B cell (primary cell): ENCODE measurements around the gene POLDIP3. TPM values are rescaled to one million over a fixed set of nuclear protein-coding genes. Genes with fewer than 3 reads are reported as not detected.

Experiments used
- ATAC-seq: fragments of 200-7000 bp; cut with Tn5 transposase; one replicate; pipeline ENCODE4 v1.10.0; 2021; ENCODE audit warnings: low read depth, mild to moderate bottlenecking, moderate number of reproducible peaks, moderate library complexity
- CTCF ChIA-PET: fragments of 350-600 bp; sonication (Branson Sonifier 250); formaldehyde crosslinking; loops from one replicate; lab custom pipeline; 2021; ENCODE audit warnings: antibody characterized with exemption, inconsistent platforms; lab: Charles Lee
- POLR2A ChIA-PET: fragments of 350-600 bp; sonication (Branson Sonifier 250); formaldehyde crosslinking; loops from one replicate; lab custom pipeline; 2021; ENCODE audit warnings: antibody characterized with exemption; lab: Charles Lee
- DNase-seq: peaks from one replicate; pipeline ENCODE4 v3.0.0; 2013
- H2AFZ ChIP-seq: 2 replicates; pipeline ENCODE4 v1.6.1; 2012; ENCODE audit warnings: mild to moderate bottlenecking, low read depth, low read length; ENCODE audit not compliant: insufficient read depth, poor library complexity, severe bottlenecking
- H3K27ac ChIP-seq, 2 donors: 1 replicate in 1 of 2; 2 replicates in 1 of 2; pipeline ENCODE4 v1.5.1; 2012 to 2013; ENCODE audit warnings: low read length in 2 of 2, mild to moderate bottlenecking in 2 of 2, moderate library complexity in 1 of 2
- H3K27me3 ChIP-seq, 4 experiments: fragments of 200-600 bp in 1 of 4; sonication (generic) in 1 of 4; replicated peaks in 1 of 4; 1 replicate in 2 of 4; 2 replicates in 2 of 4; pipeline versions ENCODE4 v1.6.1 to v1.7.0; 2013 to 2016; ENCODE audit warnings: low read length in 3 of 4, mild to moderate bottlenecking in 2 of 4, mixed read lengths in 1 of 4, moderate library complexity in 1 of 4; ENCODE audit not compliant: insufficient read depth in 4 of 4, control insufficient read depth in 3 of 4; ENCODE audit errors: control extremely low read depth in 1 of 4
- H3K36me3 ChIP-seq, 2 experiments: replicated peaks in 1 of 2; 1 replicate in 1 of 2; 2 replicates in 1 of 2; pipeline versions ENCODE4 v1.6.1 to v1.7.1; 2013; ENCODE audit warnings: low read length in 1 of 2; ENCODE audit not compliant: insufficient read depth in 2 of 2, control insufficient read depth in 1 of 2; ENCODE audit errors: control extremely low read depth in 1 of 2, extremely low read depth in 1 of 2
- H3K4me1 ChIP-seq, 2 donors: fragments of 200-600 bp in 1 of 2; sonication (generic) in 1 of 2; 1 replicate in 1 of 2; 2 replicates in 1 of 2; pipeline versions ENCODE4 v1.5.1 to v1.6.1; 2013 to 2017; ENCODE audit warnings: low read length in 2 of 2; ENCODE audit not compliant: control insufficient read depth in 2 of 2, insufficient read depth in 2 of 2
- H3K4me2 ChIP-seq: replicated peaks from 2 replicates; pipeline ENCODE3; 2012; ENCODE audit warnings: mild to moderate bottlenecking, low read depth, low read length; ENCODE audit not compliant: poor library complexity, severe bottlenecking
- H3K4me3 ChIP-seq, 5 experiments: fragments of 200-600 bp in 1 of 5; sonication (generic) in 1 of 5; 1 replicate in 3 of 5; 2 replicates in 2 of 5; pipeline versions ENCODE4 v1.5.1 to v1.7.0; 2011 to 2016; ENCODE audit warnings: low read length in 4 of 5, mild to moderate bottlenecking in 4 of 5, low read depth in 2 of 5, control low read depth in 1 of 5, moderate library complexity in 1 of 5; ENCODE audit not compliant: insufficient read depth in 1 of 5; ENCODE audit errors: control extremely low read depth in 1 of 5, extremely low read depth in 1 of 5
- H3K79me2 ChIP-seq: fragments of 200-600 bp; sonication (generic); one replicate; pipeline ENCODE4 v1.6.0; 2016; ENCODE audit warnings: low read length; ENCODE audit not compliant: control insufficient read depth, insufficient read depth
- H3K9ac ChIP-seq: fragments of 200-600 bp; sonication (generic); 2 replicates; pipeline ENCODE4 v1.6.1; 2017; ENCODE audit warnings: mild to moderate bottlenecking, low read length, moderate library complexity
- H3K9me3 ChIP-seq, 3 donors: one replicate each; pipeline versions ENCODE4 v1.6.1 to v1.7.1; 2013; ENCODE audit warnings: low read length in 2 of 3; ENCODE audit not compliant: control insufficient read depth in 2 of 3, insufficient read depth in 1 of 3; ENCODE audit errors: control extremely low read depth in 1 of 3
- H4K20me1 ChIP-seq: 2 replicates; pipeline ENCODE4 v1.6.0; 2012; ENCODE audit warnings: mild to moderate bottlenecking, low read length; ENCODE audit not compliant: insufficient read depth, control insufficient read depth, poor library complexity, severe bottlenecking
- H3K27ac Mint-ChIP-seq: one replicate; pipeline ENCODE4 v1.8.0; 2021; ENCODE audit warnings: mixed read lengths
- H3K27me3 Mint-ChIP-seq: one replicate; pipeline ENCODE4 v1.8.0; 2021; ENCODE audit warnings: mixed read lengths
- H3K4me1 Mint-ChIP-seq: one replicate; pipeline ENCODE4 v1.8.0; 2021; ENCODE audit warnings: mixed read lengths
- H3K4me3 Mint-ChIP-seq: one replicate; pipeline ENCODE4 v1.8.0; 2021; ENCODE audit warnings: mixed read lengths
- H3K9me3 Mint-ChIP-seq: one replicate; pipeline ENCODE4 v1.8.0; 2022; ENCODE audit warnings: mixed read lengths; ENCODE audit not compliant: insufficient read depth
- EZH2 ChIP-seq: IDR thresholded peaks from 2 replicates; pipeline ENCODE4 v1.6.1; 2012; ENCODE audit warnings: borderline replicate concordance, low read depth, mild to moderate bottlenecking, moderate library complexity, low read length; ENCODE audit not compliant: insufficient read depth, poor library complexity, severe bottlenecking
- WGBS: methylation state at CpG from one replicate; pipeline ENCODE4 v1.1.5; 2013; ENCODE audit warnings: missing lambda C conversion rate; ENCODE audit not compliant: insufficient coverage; 5-methylcytosine and 5-hydroxymethylcytosine counted together
- intact Hi-C: fragments of 100-400 bp; cut with micrococcal nuclease; formaldehyde crosslinking; loops from one replicate; pipeline ENCODE4 v1.10.0; 2022
- polyA plus RNA-seq: library from polyadenylated mRNA; depleted of rRNA; stranded (reverse); fragments of >200 nt; gene quantifications from 2 replicates; pipeline ENCODE4 v1.2.3, GENCODE V29; 2012
- total RNA-seq, 2 donors: library from RNA; stranded (reverse); fragments of 120-200 nt in 1 of 2; gene quantifications; 1 replicate in 1 of 2; 2 replicates in 1 of 2; pipeline versions ENCODE4 v1.2.3 to v1.2.4, GENCODE V29; 2013 to 2022
- TF ChIP-seq, protein P1 (sequence below): fragments of 200-600 bp; IDR thresholded peaks from one replicate; pipeline ENCODE4 v1.8.0; 2022; ENCODE audit warnings: antibody characterized with exemption, mild to moderate bottlenecking

The POLDIP3 gene
- total and polyA plus RNA-seq, 2 donors (not counting 1 experiment from before 2014, with no cell fraction given), result 44.9 to 86.5 TPM

DNA sequence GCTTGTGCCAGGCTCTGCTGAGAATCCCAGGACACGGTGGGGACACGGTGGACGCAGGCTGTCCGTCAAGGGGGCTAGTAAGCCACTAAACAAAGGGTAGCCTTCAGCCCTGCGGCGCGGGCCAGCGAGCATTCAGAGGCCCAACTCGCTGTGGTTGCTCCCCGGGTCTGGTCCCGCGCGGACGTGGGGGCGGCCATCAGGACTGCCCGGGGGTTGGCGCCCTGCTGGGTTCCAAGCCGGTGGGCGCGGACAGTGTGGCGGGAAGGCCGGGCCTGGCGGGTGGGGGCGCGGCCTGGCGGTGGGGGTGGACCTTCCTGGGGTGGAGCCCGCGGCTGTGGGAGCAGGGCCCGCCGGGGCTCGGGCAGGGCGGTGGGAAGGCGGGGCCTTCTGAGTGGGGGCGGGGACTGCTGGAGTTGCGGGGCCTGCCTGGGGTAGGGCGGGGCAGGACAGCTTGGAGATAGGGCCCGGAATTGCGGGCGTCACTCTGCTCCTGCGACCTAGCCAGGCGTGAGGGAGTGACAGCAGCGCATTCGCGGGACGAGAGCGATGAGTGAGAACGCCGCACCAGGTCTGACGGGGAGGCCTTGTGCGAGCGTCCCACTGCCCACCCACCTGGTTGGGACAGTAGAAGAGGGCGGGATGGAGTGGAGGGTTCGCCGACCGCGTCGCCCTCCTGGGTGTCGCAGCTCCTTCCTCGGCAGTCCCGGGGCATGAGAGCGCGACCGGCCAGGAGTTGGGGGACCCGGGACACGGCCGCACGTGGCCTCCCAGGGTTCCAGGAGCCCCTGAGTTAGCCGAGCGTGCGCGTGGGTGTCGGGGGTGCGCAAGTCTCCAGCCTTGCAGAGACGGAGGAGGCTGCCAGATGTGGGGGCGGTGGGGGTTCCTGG, 61.0 kb downstream of the POLDIP3 start, which contains the start of gene SERHL2:
TSS of gene SERHL2 (plus strand) at position 482 of the 887 bp plus-strand sequence. CDS start at position 547, 65 bp downstream.
- H3K4me1 Mint-ChIP-seq, result peaks cover 46% of the 10 kb centered on the region
- no peaks in the 10 kb centered on the region for H3K79me2 ChIP-seq

More for the DNA sequence above, 61.0 kb downstream of the POLDIP3 start, which contains the start of gene SERHL2:
- 2% methylated on average over 73 of the region's 75 CpGs for WGBS
- Histone ChIP-seq H3K27ac (peak within 1 kb of the TSS; percentile 62 to 69), H4K20me1 (no peaks in the 10 kb centered on the region), H3K4me3 (peak within 1 kb of the TSS in 4 of 5 experiments; percentile 65 to 73 (median 70)), H3K9ac (peak within 1 kb of the TSS; percentile 75), H2AFZ (peak within 1 kb of the TSS; percentile 91), H3K27me3 (no peaks in the 10 kb centered on the region), H3K36me3 (no peaks in the 10 kb centered on the region), H3K4me2 (peak within 1 kb of the TSS; percentile 98), H3K4me1 (peaks cover 39 to 50% of the 10 kb centered on the region in 2 donors), H3K9me3 (no peaks in the 10 kb centered on the region)
- Mint-ChIP-seq H3K27me3 (no peaks in the 10 kb centered on the region), H3K27ac (peak within 1 kb of the TSS; percentile 75), H3K9me3 (no peaks in the 10 kb centered on the region), H3K4me3 (peak within 1 kb of the TSS; percentile 93)
- POLR2A ChIA-PET, result interaction anchor here (0.6 to 1.7 kb wide), 5 partner anchors 9 to 309 kb away, joined by 3 to 8 read pairs (median 4); partner anchors contain the start of gene POLDIP3
- no peak for TF ChIP-seq EZH2
- TF ChIP-seq, protein P1, sequence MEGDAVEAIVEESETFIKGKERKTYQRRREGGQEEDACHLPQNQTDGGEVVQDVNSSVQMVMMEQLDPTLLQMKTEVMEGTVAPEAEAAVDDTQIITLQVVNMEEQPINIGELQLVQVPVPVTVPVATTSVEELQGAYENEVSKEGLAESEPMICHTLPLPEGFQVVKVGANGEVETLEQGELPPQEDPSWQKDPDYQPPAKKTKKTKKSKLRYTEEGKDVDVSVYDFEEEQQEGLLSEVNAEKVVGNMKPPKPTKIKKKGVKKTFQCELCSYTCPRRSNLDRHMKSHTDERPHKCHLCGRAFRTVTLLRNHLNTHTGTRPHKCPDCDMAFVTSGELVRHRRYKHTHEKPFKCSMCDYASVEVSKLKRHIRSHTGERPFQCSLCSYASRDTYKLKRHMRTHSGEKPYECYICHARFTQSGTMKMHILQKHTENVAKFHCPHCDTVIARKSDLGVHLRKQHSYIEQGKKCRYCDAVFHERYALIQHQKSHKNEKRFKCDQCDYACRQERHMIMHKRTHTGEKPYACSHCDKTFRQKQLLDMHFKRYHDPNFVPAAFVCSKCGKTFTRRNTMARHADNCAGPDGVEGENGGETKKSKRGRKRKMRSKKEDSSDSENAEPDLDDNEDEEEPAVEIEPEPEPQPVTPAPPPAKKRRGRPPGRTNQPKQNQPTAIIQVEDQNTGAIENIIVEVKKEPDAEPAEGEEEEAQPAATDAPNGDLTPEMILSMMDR, result no peak
- ATAC-seq (peak; percentile 95), DNase-seq (peak; percentile 92)
- CTCF ChIA-PET, result interaction anchor here (1.0 to 10.8 kb wide), 2 partner anchors 22 to 36 kb away, joined by 3 to 86 read pairs; no protein-coding TSS in a partner anchor
- intact Hi-C loops, result loop anchor here (2.0 to 5.0 kb wide), 4 partner anchors 35 to 111 kb away; partner anchors contain the start of genes POLDIP3 and RRP7A
